Activated CD4-positive, alpha-beta memory T cell treated with anti-CD3 and anti-CD28 coated beads, Interleukin-2, amount 10 ng/mL, durations not matched to agents 7 days and 5 days (primary cell): ENCODE data around the gene SMOC1. TPM values are rescaled to one million over a fixed set of nuclear protein-coding genes. Genes with fewer than 3 reads are reported as not detected.

Experiments
- CTCF ChIA-PET: fragments of 350-600 bp; sonication (Branson Sonifier 250); formaldehyde crosslinking; loops from one replicate; lab custom pipeline; 2021; ENCODE audit warnings: antibody characterized with exemption, inconsistent platforms; lab: Charles Lee
- POLR2A ChIA-PET: fragments of 350-600 bp; sonication (Branson Sonifier 250); formaldehyde crosslinking; loops from one replicate; lab custom pipeline; 2021; ENCODE audit warnings: antibody characterized with exemption; lab: Charles Lee
- DNase-seq: peaks from one replicate; pipeline ENCODE4 v3.0.0-alpha.2; 2020
- H3K27ac Mint-ChIP-seq: one replicate; pipeline ENCODE4 v1.8.0; 2021; ENCODE audit warnings: mild to moderate bottlenecking, mixed read lengths
- H3K27me3 Mint-ChIP-seq: one replicate; pipeline ENCODE4 v1.8.0; 2021; ENCODE audit warnings: mixed read lengths
- H3K36me3 Mint-ChIP-seq: one replicate; pipeline ENCODE4 v1.8.0; 2021; ENCODE audit warnings: low read depth, mixed read lengths
- H3K4me1 Mint-ChIP-seq: one replicate; pipeline ENCODE4 v1.8.0; 2021; ENCODE audit warnings: mixed read lengths
- H3K4me3 Mint-ChIP-seq: one replicate; pipeline ENCODE4 v1.8.0; 2021; ENCODE audit warnings: mild to moderate bottlenecking, mixed read lengths
- H3K9me3 Mint-ChIP-seq: one replicate; pipeline ENCODE4 v1.8.0; 2021; ENCODE audit warnings: mixed read lengths
- total RNA-seq, 2 experiments: library from RNA; stranded (reverse); gene quantifications; one replicate each; pipeline ENCODE4 v1.2.3, GENCODE V29; 2021

The SMOC1 gene
- total RNA-seq, 2 experiments from 2014 or later: not detected

GRCh38 chr14:69917287-69917686 lies 38.1 kb downstream of the SMOC1 start:
- H3K27ac Mint-ChIP-seq: no peak overlapping the region
- no peaks in the 10 kb centered on the region for H3K36me3 Mint-ChIP-seq
- no peak for DNase-seq
- H3K4me1 Mint-ChIP-seq: no peaks in the 10 kb centered on the region
- H3K27me3 Mint-ChIP-seq: peaks cover 20% of the 10 kb centered on the region
- POLR2A ChIA-PET: no interaction called here
- no peak overlapping the region for H3K4me3 Mint-ChIP-seq
- CTCF ChIA-PET: no interaction called here
- no peaks in the 10 kb centered on the region for H3K9me3 Mint-ChIP-seq

GRCh38 chr14:69919815-69920214 lies 40.6 kb downstream of the SMOC1 start:
- H3K27ac Mint-ChIP-seq: no peak overlapping the region
- CTCF ChIA-PET: no interaction called here
- H3K4me1 Mint-ChIP-seq: no peaks in the 10 kb centered on the region
- H3K36me3 Mint-ChIP-seq: no peaks in the 10 kb centered on the region
- POLR2A ChIA-PET: no interaction called here
- no peak for DNase-seq
- H3K27me3 Mint-ChIP-seq: peaks cover 27% of the 10 kb centered on the region
- no peak overlapping the region for H3K4me3 Mint-ChIP-seq
- no peaks in the 10 kb centered on the region for H3K9me3 Mint-ChIP-seq

- Mint-ChIP-seq H3K27me3 (peaks cover 17% of the 10 kb centered on the region), H3K9me3 (no peaks in the 10 kb centered on the region), H3K36me3 (no peaks in the 10 kb centered on the region), H3K27ac (no peak overlapping the region), H3K4me1 (no peaks in the 10 kb centered on the region), H3K4me3 (no peak overlapping the region)
- CTCF ChIA-PET: no interaction called here
- no peak for DNase-seq
- POLR2A ChIA-PET: no interaction called here
Measured at GRCh38 chr14:69921052-69921451, 41.8 kb downstream of the SMOC1 start.

- POLR2A ChIA-PET: no interaction called here
- CTCF ChIA-PET: no interaction called here
Measured at GRCh38 chr14:69922198-69922597, 43.0 kb downstream of the SMOC1 start.

GRCh38 chr14:69924201-69924600 lies 45.0 kb downstream of the SMOC1 start:
- H3K9me3 Mint-ChIP-seq: no peaks in the 10 kb centered on the region
- no peak overlapping the region for H3K27ac Mint-ChIP-seq
- ChIA-PET CTCF (no interaction called here), POLR2A (no interaction called here)
- no peaks in the 10 kb centered on the region for H3K4me1 Mint-ChIP-seq
- H3K36me3 Mint-ChIP-seq: no peaks in the 10 kb centered on the region
- peaks cover 22% of the 10 kb centered on the region for H3K27me3 Mint-ChIP-seq
- H3K4me3 Mint-ChIP-seq: no peak overlapping the region
- no peak for DNase-seq

More at GRCh38 chr14:69922198-69922597, 43.0 kb downstream of the SMOC1 start:
- no peak for DNase-seq
- Mint-ChIP-seq H3K4me3 (no peak overlapping the region), H3K4me1 (no peaks in the 10 kb centered on the region), H3K36me3 (no peaks in the 10 kb centered on the region), H3K27me3 (peaks cover 16% of the 10 kb centered on the region), H3K27ac (no peak overlapping the region), H3K9me3 (no peaks in the 10 kb centered on the region)

GRCh38 chr14:69928111-69928523 lies 48.9 kb downstream of the SMOC1 start:
- H3K4me1 Mint-ChIP-seq: no peaks in the 10 kb centered on the region
- CTCF ChIA-PET: no interaction called here
- peaks cover 28% of the 10 kb centered on the region for H3K27me3 Mint-ChIP-seq
- no peaks in the 10 kb centered on the region for H3K36me3 Mint-ChIP-seq
- H3K27ac Mint-ChIP-seq: no peak overlapping the region
- H3K9me3 Mint-ChIP-seq: no peaks in the 10 kb centered on the region
- no peak overlapping the region for H3K4me3 Mint-ChIP-seq
- POLR2A ChIA-PET: no interaction called here
- no peak for DNase-seq

GRCh38 chr14:69930780-69931379 lies 51.7 kb downstream of the SMOC1 start:
- Mint-ChIP-seq H3K27ac (no peak overlapping the region), H3K9me3 (no peaks in the 10 kb centered on the region), H3K4me1 (no peaks in the 10 kb centered on the region), H3K4me3 (no peak overlapping the region), H3K36me3 (no peaks in the 10 kb centered on the region), H3K27me3 (peaks cover 29% of the 10 kb centered on the region)
- no peak for DNase-seq
- POLR2A ChIA-PET: no interaction called here
- CTCF ChIA-PET: no interaction called here

- H3K4me1 Mint-ChIP-seq: no peaks in the 10 kb centered on the region
- CTCF ChIA-PET: no interaction called here
- H3K36me3 Mint-ChIP-seq: no peaks in the 10 kb centered on the region
- no peak overlapping the region for H3K4me3 Mint-ChIP-seq
- POLR2A ChIA-PET: no interaction called here
- no peaks in the 10 kb centered on the region for H3K9me3 Mint-ChIP-seq
- H3K27ac Mint-ChIP-seq: no peak overlapping the region
- DNase-seq: no peak
- H3K27me3 Mint-ChIP-seq: peaks cover 33% of the 10 kb centered on the region
Measured at GRCh38 chr14:69931960-69932359, 52.7 kb downstream of the SMOC1 start.

- no peaks in the 10 kb centered on the region for H3K4me1 Mint-ChIP-seq
- CTCF ChIA-PET: no interaction called here
Measured at GRCh38 chr14:69932391-69932790, 53.2 kb downstream of the SMOC1 start.

GRCh38 chr14:69933623-69934275 lies 54.5 kb downstream of the SMOC1 start:
- Mint-ChIP-seq H3K4me3 (no peak overlapping the region), H3K9me3 (no peaks in the 10 kb centered on the region), H3K27ac (no peak overlapping the region), H3K36me3 (no peaks in the 10 kb centered on the region), H3K4me1 (no peaks in the 10 kb centered on the region), H3K27me3 (peaks cover 34% of the 10 kb centered on the region)
- CTCF ChIA-PET: no interaction called here
- POLR2A ChIA-PET: no interaction called here
- DNase-seq: no peak

More at GRCh38 chr14:69932391-69932790, 53.2 kb downstream of the SMOC1 start:
- Mint-ChIP-seq H3K9me3 (no peaks in the 10 kb centered on the region), H3K36me3 (no peaks in the 10 kb centered on the region), H3K27ac (no peak overlapping the region), H3K27me3 (peaks cover 32% of the 10 kb centered on the region), H3K4me3 (no peak overlapping the region)
- no peak for DNase-seq
- POLR2A ChIA-PET: no interaction called here

- CTCF ChIA-PET: no interaction called here
Measured at GRCh38 chr14:69937367-69938081, 58.3 kb downstream of the SMOC1 start.

GRCh38 chr14:69938751-69939150 lies 59.5 kb downstream of the SMOC1 start:
- Mint-ChIP-seq H3K27me3 (peaks cover 43% of the 10 kb centered on the region), H3K4me1 (no peaks in the 10 kb centered on the region), H3K27ac (no peak overlapping the region)

More at GRCh38 chr14:69937367-69938081, 58.3 kb downstream of the SMOC1 start:
- Mint-ChIP-seq H3K9me3 (no peaks in the 10 kb centered on the region), H3K36me3 (no peaks in the 10 kb centered on the region), H3K4me3 (no peak overlapping the region), H3K27ac (no peak overlapping the region), H3K27me3 (peaks cover 37% of the 10 kb centered on the region), H3K4me1 (no peaks in the 10 kb centered on the region)
- DNase-seq: no peak
- POLR2A ChIA-PET: no interaction called here

GRCh38 chr14:69941768-69942742 lies 62.8 kb downstream of the SMOC1 start:
- Mint-ChIP-seq H3K4me3 (no peak overlapping the region), H3K4me1 (no peaks in the 10 kb centered on the region), H3K27ac (no peak overlapping the region), H3K36me3 (no peaks in the 10 kb centered on the region), H3K9me3 (peaks cover 9% of the 10 kb centered on the region), H3K27me3 (peaks cover 34% of the 10 kb centered on the region)
- DNase-seq: no peak
- CTCF ChIA-PET: no interaction called here
- POLR2A ChIA-PET: no interaction called here

More at GRCh38 chr14:69938751-69939150, 59.5 kb downstream of the SMOC1 start:
- POLR2A ChIA-PET: no interaction called here
- CTCF ChIA-PET: no interaction called here
- Mint-ChIP-seq H3K36me3 (no peaks in the 10 kb centered on the region), H3K4me3 (no peak overlapping the region), H3K9me3 (no peaks in the 10 kb centered on the region)
- no peak for DNase-seq
